Nephron (organoid): Measurements from ENCODE around the gene TMEM181.
"Not testable (repeated sequence)": the region's sequence is repeated elsewhere in the genome, so short reads cannot be mapped to it uniquely, and the experiment has no call there.

ENCODE experiments used
- H3K27ac Mint-ChIP-seq, 3 experiments: 2 replicates each; pipeline ENCODE4 v1.8.0; 2020; ENCODE audit warnings: mixed read lengths in 3 of 3, mild to moderate bottlenecking in 2 of 3, moderate library complexity in 1 of 3
- H3K27me3 Mint-ChIP-seq: 2 replicates; pipeline ENCODE4 v1.8.0; 2021; ENCODE audit warnings: low read depth, mild to moderate bottlenecking, moderate library complexity, mixed read lengths
- H3K36me3 Mint-ChIP-seq: 2 replicates; pipeline ENCODE4 v1.8.0; 2020; ENCODE audit warnings: low read depth, mixed read lengths
- H3K4me1 Mint-ChIP-seq: 2 replicates; pipeline ENCODE4 v1.8.0; 2020; ENCODE audit warnings: mixed read lengths
- H3K4me3 Mint-ChIP-seq, 3 experiments: 2 replicates each; pipeline ENCODE4 v1.8.0; 2020; ENCODE audit warnings: mild to moderate bottlenecking in 3 of 3, mixed read lengths in 3 of 3, moderate library complexity in 2 of 3
- H3K9me3 Mint-ChIP-seq: 2 replicates; pipeline ENCODE4 v1.8.0; 2020; ENCODE audit warnings: mixed read lengths
- CTCF ChIP-seq, 3 experiments: fragments of 200-600 bp; sonication (generic); IDR thresholded peaks; one replicate each; pipeline ENCODE4 v1.5.0; 2021; ENCODE audit warnings: antibody characterized with exemption in 3 of 3; ENCODE audit not compliant: unreplicated experiment in 3 of 3

TMEM181 gene

GRCh38 chr6:158548418-158549161 lies 11.3 kb upstream of the TMEM181 start:
- Mint-ChIP-seq H3K27ac (no peak overlapping the region), H3K4me1 (no peaks in the 10 kb centered on the region), H3K4me3 (no peak overlapping the region), H3K9me3 (no peaks in the 10 kb centered on the region), H3K27me3 (peaks cover 7% of the 10 kb centered on the region), H3K36me3 (no peaks in the 10 kb centered on the region)
- TF ChIP-seq CTCF (IDR thresholded peaks at IDR 0.05; ENCODE audit: unreplicated experiment in 3 of 3) = no peak

- Mint-ChIP-seq H3K36me3 (no peaks in the 10 kb centered on the region), H3K27me3 (no peaks in the 10 kb centered on the region), H3K9me3 (no peaks in the 10 kb centered on the region), H3K4me1 (peaks cover 7% of the 10 kb centered on the region), H3K4me3 (no peak overlapping the region), H3K27ac (no peak overlapping the region)
- TF ChIP-seq CTCF (IDR thresholded peaks at IDR 0.05; ENCODE audit: unreplicated experiment in 3 of 3) = no peak
These were observed 7.7 kb upstream of the TMEM181 start for GRCh38 chr6:158552055-158552795.

DNA sequence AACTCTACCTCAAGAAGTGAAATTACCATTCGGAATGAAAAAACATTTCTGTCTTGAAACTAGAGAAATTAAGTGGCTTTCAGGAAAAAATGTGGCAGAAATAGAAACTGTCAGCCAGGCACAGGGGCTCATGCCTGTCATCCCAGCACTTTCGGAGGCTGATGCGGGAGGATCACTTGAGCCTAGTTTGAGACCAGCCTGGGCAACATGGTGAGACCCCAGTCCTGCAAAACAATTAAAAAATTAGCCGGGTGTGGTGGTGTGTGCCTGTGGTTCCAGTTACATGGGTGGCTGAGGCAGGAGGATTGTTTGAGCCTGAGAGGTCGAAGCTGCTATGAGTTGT lies 7.1 kb upstream of the TMEM181 start:
- H3K9me3 Mint-ChIP-seq = no peaks in the 10 kb centered on the region

DNA sequence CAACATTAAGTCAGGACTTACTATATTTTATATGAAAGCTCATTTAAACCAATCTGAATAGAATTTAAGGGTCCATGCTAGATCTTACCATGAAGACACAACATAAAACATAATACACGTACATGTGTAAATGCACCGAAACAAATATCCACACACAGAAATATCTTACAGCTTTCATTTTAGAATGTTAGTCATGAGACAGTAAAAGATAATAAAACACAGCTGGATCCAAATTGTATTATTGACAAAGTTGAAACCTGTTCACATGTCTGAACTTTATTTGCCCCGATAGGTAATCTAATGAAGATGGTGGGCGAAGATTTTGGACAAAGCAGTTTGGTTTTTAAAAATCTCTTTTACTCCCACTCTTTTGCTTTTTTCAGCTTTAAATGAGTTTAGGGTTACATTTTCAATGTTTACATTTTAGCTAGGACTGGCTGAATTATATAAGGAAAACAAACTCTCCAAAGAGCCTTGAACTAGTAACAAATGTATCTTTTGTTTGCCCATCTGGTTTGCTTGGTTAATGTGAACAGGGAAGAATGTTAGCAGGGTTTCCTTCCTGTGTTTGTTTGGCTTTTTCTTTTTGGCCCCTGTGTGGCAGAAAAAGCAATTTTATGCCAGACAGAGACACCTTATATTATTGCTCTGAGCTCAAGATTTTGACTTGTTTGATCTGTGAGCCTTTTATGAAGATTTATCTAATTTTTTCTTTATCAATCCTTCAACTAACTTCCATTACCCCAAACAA lies 5.1 kb upstream of the TMEM181 start:
- no peak for TF ChIP-seq CTCF (IDR thresholded peaks at IDR 0.05; ENCODE audit: unreplicated experiment in 3 of 3)
- H3K27me3 Mint-ChIP-seq = no peaks in the 10 kb centered on the region
- peaks cover 7% of the 10 kb centered on the region for H3K4me1 Mint-ChIP-seq
- peak overlapping the region; percentile 14 to 77 (median 48) for H3K27ac Mint-ChIP-seq
- no peak overlapping the region for H3K4me3 Mint-ChIP-seq
- no peaks in the 10 kb centered on the region for H3K36me3 Mint-ChIP-seq
- H3K9me3 Mint-ChIP-seq = no peaks in the 10 kb centered on the region

More for the DNA sequence above, 7.1 kb upstream of the TMEM181 start:
- H3K27me3 Mint-ChIP-seq = no peaks in the 10 kb centered on the region
- H3K4me3 Mint-ChIP-seq = no peak overlapping the region
- no peak overlapping the region for H3K27ac Mint-ChIP-seq
- H3K36me3 Mint-ChIP-seq = no peaks in the 10 kb centered on the region
- peaks cover 7% of the 10 kb centered on the region for H3K4me1 Mint-ChIP-seq
- no peak for TF ChIP-seq CTCF (IDR thresholded peaks at IDR 0.05; ENCODE audit: unreplicated experiment in 3 of 3)

DNA sequence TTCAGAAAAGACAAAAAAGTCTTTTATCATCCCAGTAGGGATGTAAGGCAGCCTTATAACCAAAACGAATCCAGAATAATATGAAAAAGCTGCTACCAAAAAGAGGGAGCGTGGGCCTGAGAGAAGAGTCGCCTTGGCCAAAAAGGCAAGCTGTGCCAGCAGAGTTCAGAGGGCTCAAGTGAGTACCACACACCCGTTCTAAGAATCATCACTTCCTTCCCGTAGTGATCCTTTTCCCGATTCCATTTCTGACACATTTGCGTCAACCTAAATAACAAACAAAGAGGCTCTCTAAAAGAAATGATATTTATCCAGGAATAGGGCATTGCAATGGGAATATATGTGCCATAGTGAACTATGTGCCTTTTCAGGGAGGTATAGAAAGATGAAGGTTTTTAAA lies 3.8 kb upstream of the TMEM181 start:
- H3K27me3 Mint-ChIP-seq = no peaks in the 10 kb centered on the region
- H3K27ac Mint-ChIP-seq = peak overlapping the region in 2 of 3 experiments; percentile 75 to 77
- peaks cover 13% of the 10 kb centered on the region for H3K4me1 Mint-ChIP-seq
- no peaks in the 10 kb centered on the region for H3K9me3 Mint-ChIP-seq
- H3K36me3 Mint-ChIP-seq = no peaks in the 10 kb centered on the region
- H3K4me3 Mint-ChIP-seq = peak overlapping the region; percentile 4 to 47 (median 37)
- no peak for TF ChIP-seq CTCF (IDR thresholded peaks at IDR 0.05; ENCODE audit: unreplicated experiment in 3 of 3)

DNA sequence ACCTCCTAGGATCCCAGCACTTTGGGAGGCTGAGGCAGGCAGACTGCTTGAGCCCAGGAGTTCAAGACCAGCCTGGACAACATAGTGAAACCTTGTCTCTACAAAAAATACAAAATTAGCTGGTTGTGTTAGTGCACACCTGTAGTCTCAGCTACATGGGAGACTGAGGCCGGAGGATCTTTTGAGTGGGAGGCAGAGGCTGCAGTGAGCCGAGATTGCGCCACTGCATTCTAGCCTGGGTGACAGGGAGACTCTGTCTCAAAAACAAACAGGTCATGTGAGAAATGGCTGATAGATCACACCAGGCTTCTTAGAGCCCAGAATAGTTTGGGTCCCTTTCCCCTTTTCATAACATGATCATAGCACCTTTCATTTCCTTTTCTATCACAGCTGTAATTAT lies 2.8 kb upstream of the TMEM181 start:
- H3K9me3 Mint-ChIP-seq = not testable (repeated sequence)

More for the DNA sequence above, 2.8 kb upstream of the TMEM181 start:
- H3K36me3 Mint-ChIP-seq, H3K27me3 Mint-ChIP-seq, H3K4me3 Mint-ChIP-seq, H3K27ac Mint-ChIP-seq: not testable (repeated sequence)
- H3K4me1 Mint-ChIP-seq = peaks cover 21% of the 10 kb centered on the region
